Psoas muscle (tissue), 8 donors: ENCODE results near the gene PIWIL1. TPM values are rescaled to one million over a fixed set of nuclear protein-coding genes. Genes with fewer than 3 reads are reported as not detected.

Source experiments
- ATAC-seq, 4 donors: fragments of 200-7000 bp; cut with Tn5 transposase; one replicate each; pipeline ENCODE4 v1.9.1; 2020; ENCODE audit warnings: moderate library complexity in 3 of 4, mild to moderate bottlenecking in 2 of 4
- DNase-seq, 2 donors: peaks; one replicate each; pipeline ENCODE4 v3.0.0-alpha.2; 2020
- H3K27ac ChIP-seq: fragments of 200-600 bp; one replicate; pipeline ENCODE4 v1.8.0; 2022
- H3K27me3 ChIP-seq, 3 donors: fragments of 200-600 bp in 1 of 3; one replicate each; pipeline versions ENCODE4 v1.6.1 to v1.8.0; 2013 to 2022; ENCODE audit warnings: low read length in 2 of 3, mild to moderate bottlenecking in 2 of 3, moderate library complexity in 1 of 3; ENCODE audit not compliant: insufficient read depth in 3 of 3
- H3K36me3 ChIP-seq, 2 donors: fragments of 200-600 bp in 1 of 2; one replicate each; pipeline versions ENCODE4 v1.6.1 to v1.8.0; 2013 to 2022; ENCODE audit warnings: low read depth in 1 of 2, mild to moderate bottlenecking in 1 of 2, moderate library complexity in 1 of 2; ENCODE audit not compliant: insufficient read depth in 1 of 2
- H3K4me1 ChIP-seq: fragments of 200-600 bp; one replicate; pipeline ENCODE4 v1.8.0; 2022
- H3K4me3 ChIP-seq: fragments of 200-600 bp; one replicate; pipeline ENCODE4 v1.8.0; 2022; ENCODE audit warnings: mild to moderate bottlenecking
- H3K9me3 ChIP-seq: fragments of 200-600 bp; one replicate; pipeline ENCODE4 v1.8.0; 2022
- WGBS, 3 donors: extraction: QIAGEN DNeasy Blood & Tissue Kit; methylation state at CpG; one replicate each; pipeline versions ENCODE4 v1.1.6 to v1.1.7; 2013; 5-methylcytosine and 5-hydroxymethylcytosine counted together
- intact Hi-C, 2 donors: fragments of 100-400 bp; cut with DNase I; formaldehyde crosslinking; loops; one replicate each; pipeline versions ENCODE4 v1.11.0 to v1.14.2; 2022
- polyA plus RNA-seq, 3 donors: library from polyadenylated mRNA; stranded (reverse); fragments of 200-250 nt; gene quantifications; one replicate each; pipeline ENCODE4 v1.2.3, GENCODE V29; 2013
- total RNA-seq, 4 donors: library from RNA; stranded (reverse); fragmentation: NEBNext Ultra II Directional in 2 of 4; extraction: Animal tissue kit (Norgen Biotek cat#: 25700) in 2 of 4; gene quantifications; one replicate each; pipeline versions ENCODE4 v1.2.1 to v1.2.4, GENCODE V29; 2021 to 2023
- TF ChIP-seq, protein P1 (sequence below): fragments of 200-600 bp; IDR thresholded peaks from one replicate; pipeline ENCODE4 v1.8.0; 2022; ENCODE audit warnings: antibody characterized with exemption
- donor health status: healthy with polysubstance abuse.
- donor health status: DM: no; HTN: no; CAD: no; lungs with moderate emphysema.
- donor health status: Bipolar disorder and iron deficiency.
- donor health status: healthy.
- donor health status: DM: yes; HTN: yes; CAD: no.
- donor health status: DM: no; HTN: no; CAD: no.
- donor health status: DM: no; HTN: no; CAD: no.
- donor health status: DM: yes; HTN: yes; CAD: no.

The PIWIL1 gene
- total and polyA plus RNA-seq, 7 donors = not detected

DNA sequence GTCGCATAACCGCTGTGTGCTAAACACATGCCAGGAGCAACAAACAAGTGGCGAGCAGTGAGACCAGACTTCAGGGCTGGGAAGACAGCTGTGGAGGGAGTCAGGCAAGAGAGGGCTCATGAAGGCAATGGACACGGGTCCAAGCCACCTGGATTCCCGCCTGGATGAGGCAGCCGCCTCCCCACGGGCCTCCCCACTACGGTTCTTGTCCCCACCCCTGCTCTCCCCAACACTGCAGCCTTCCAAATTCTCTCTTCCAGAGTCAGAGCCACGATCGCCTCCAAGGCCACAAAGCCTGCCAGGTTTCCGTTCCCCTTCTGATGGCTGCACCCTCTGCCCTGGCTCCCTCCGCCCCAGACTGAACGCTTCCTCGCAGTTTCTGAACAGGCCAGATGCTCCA is 36.1 kb upstream of the PIWIL1 start:
- H3K9me3 ChIP-seq = no peaks in the 10 kb centered on the region
- no peaks in the 10 kb centered on the region for H3K36me3 ChIP-seq
- intact Hi-C loops = no loop called here
- DNase-seq = no peak
- no peaks in the 10 kb centered on the region for H3K4me1 ChIP-seq
- peaks cover 0 to 10% (median 4%) of the 10 kb centered on the region in 3 donors for H3K27me3 ChIP-seq
- H3K27ac ChIP-seq = no peak overlapping the region
- TF ChIP-seq, protein P1, sequence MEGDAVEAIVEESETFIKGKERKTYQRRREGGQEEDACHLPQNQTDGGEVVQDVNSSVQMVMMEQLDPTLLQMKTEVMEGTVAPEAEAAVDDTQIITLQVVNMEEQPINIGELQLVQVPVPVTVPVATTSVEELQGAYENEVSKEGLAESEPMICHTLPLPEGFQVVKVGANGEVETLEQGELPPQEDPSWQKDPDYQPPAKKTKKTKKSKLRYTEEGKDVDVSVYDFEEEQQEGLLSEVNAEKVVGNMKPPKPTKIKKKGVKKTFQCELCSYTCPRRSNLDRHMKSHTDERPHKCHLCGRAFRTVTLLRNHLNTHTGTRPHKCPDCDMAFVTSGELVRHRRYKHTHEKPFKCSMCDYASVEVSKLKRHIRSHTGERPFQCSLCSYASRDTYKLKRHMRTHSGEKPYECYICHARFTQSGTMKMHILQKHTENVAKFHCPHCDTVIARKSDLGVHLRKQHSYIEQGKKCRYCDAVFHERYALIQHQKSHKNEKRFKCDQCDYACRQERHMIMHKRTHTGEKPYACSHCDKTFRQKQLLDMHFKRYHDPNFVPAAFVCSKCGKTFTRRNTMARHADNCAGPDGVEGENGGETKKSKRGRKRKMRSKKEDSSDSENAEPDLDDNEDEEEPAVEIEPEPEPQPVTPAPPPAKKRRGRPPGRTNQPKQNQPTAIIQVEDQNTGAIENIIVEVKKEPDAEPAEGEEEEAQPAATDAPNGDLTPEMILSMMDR = no peak
- no peak overlapping the region for H3K4me3 ChIP-seq
- WGBS, 3 donors = 29 to 32% (median 31%) methylated on average over 13 to 14 of the region's 14 CpGs
- no peak for ATAC-seq

DNA sequence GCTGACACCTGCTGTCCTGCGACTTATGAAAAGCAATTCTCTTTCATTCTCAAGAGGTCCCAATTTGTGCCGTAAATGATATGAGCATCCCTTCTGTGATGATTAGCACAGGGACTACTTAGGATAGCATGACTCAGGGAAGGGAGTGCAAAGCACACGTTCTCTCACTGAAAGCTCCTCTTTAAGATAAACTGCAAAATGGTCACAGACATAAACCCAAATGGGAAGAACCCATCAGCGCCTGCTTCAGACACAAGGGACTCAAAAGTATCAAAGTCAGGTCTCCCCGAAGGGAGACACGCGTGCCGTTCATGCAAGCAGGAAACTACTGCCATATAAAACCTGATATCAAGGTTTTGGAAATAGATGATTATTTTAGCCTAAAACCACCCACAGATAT is 33.9 kb upstream of the PIWIL1 start:
- Histone ChIP-seq H3K27ac (no peak overlapping the region), H3K4me1 (no peaks in the 10 kb centered on the region), H3K27me3 (peaks cover 0 to 10% (median 6%) of the 10 kb centered on the region in 3 donors), H3K9me3 (no peaks in the 10 kb centered on the region), H3K4me3 (no peak overlapping the region), H3K36me3 (no peaks in the 10 kb centered on the region)
- intact Hi-C loops = no loop called here
- 77 to 79% (median 77%) methylated on average over 8 of the region's 8 CpGs for WGBS, 3 donors
- ATAC-seq (no peak), DNase-seq (no peak)
- TF ChIP-seq, protein P1 = no peak

DNA sequence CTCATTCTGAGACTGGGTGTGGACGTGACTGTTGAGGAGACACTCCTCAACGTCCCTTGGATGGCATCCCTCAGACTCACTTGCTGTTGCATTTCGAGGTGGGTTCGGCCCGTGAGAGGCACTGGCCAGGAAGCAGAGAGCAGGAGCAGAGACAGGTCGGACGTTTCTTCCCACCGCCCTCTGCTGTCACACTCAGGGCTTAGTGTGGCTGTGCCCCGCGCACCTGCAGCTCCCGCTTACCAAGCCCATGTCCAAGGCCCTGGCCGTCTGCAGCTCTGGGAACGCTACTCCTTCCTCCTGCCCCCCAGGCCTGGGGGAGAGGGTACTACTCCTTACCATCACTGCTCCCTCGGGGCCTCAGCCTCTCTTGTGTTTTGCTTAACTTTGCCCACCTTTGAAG is 29.8 kb upstream of the PIWIL1 start:
- Histone ChIP-seq H3K4me3 (no peak overlapping the region), H3K36me3 (no peaks in the 10 kb centered on the region), H3K9me3 (no peaks in the 10 kb centered on the region), H3K4me1 (no peaks in the 10 kb centered on the region), H3K27ac (no peak overlapping the region), H3K27me3 (peaks cover 0 to 3% (median 0%) of the 10 kb centered on the region in 3 donors)
- ATAC-seq = no peak
- TF ChIP-seq, protein P1 = no peak
- no peak for DNase-seq
- 87% methylated on average over 14 of the region's 14 CpGs for WGBS, 3 donors
- intact Hi-C loops = no loop called here

DNA sequence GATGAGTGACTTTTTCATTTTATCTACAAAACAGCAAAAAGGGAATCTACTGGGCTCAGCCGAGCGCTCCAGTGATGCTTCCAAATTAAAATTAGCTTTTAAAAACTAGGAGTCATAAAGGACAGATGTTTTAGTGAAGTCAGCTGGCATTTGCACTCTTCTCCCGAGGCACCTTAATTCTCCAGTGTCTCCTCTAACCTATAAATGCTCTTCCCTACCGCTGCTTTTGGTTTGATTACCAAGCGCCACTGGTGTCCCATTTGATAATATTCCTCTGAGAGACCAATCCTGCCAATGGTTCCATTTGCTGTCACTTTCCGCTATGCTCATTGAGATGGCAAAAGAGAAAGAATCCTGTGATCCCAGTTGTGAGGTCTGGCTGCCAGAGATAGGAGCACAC is 29.3 kb upstream of the PIWIL1 start:
- intact Hi-C loops = no loop called here
- 73 to 77% (median 76%) methylated on average over 6 of the region's 6 CpGs for WGBS, 3 donors

DNA sequence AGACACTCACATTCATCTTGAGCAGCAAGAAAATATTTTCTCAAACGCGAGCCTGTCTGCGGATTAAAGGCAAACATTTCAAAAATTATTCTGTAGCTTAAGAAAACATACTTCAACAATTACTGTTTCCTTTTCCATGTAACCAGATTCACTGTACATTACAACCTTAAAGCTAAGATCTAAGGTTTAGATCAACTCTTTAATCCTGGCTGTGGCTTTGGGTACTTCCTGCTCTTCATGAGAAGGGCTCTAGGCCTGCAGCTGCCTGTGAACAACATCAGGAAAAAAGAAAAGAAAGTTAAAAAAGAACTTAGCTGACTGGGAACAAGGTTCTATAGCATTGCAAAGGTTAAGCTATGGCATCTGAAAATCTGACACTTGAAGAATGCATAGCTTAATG is 21.4 kb upstream of the PIWIL1 start:
- no peaks in the 10 kb centered on the region for H3K9me3 ChIP-seq
- no peaks in the 10 kb centered on the region for H3K4me1 ChIP-seq
- intact Hi-C loops = no loop called here
- TF ChIP-seq, protein P1 = no peak
- H3K27me3 ChIP-seq = no peaks in the 10 kb centered on the region
- ATAC-seq (no peak), DNase-seq (no peak)
- H3K36me3 ChIP-seq = no peaks in the 10 kb centered on the region
- 66 to 77% (median 74%) methylated on average over 3 of the region's 3 CpGs for WGBS, 3 donors
- no peak overlapping the region for H3K4me3 ChIP-seq
- no peak overlapping the region for H3K27ac ChIP-seq

More for the DNA sequence above, 29.3 kb upstream of the PIWIL1 start:
- Histone ChIP-seq H3K4me3 (no peak overlapping the region), H3K9me3 (no peaks in the 10 kb centered on the region), H3K27me3 (peaks cover 0 to 3% (median 0%) of the 10 kb centered on the region in 3 donors), H3K36me3 (no peaks in the 10 kb centered on the region), H3K27ac (no peak overlapping the region), H3K4me1 (no peaks in the 10 kb centered on the region)
- DNase-seq (no peak), ATAC-seq (no peak)
- TF ChIP-seq, protein P1 = no peak
